NCI-H1930 (cell line): ENCODE data around the gene NAP1L1.

Experiments
- DNase-seq, 2 experiments: peaks; one replicate each; lab custom pipeline; 2025; lab: John Stamatoyannopoulos, UW

NAP1L1 gene

DNA sequence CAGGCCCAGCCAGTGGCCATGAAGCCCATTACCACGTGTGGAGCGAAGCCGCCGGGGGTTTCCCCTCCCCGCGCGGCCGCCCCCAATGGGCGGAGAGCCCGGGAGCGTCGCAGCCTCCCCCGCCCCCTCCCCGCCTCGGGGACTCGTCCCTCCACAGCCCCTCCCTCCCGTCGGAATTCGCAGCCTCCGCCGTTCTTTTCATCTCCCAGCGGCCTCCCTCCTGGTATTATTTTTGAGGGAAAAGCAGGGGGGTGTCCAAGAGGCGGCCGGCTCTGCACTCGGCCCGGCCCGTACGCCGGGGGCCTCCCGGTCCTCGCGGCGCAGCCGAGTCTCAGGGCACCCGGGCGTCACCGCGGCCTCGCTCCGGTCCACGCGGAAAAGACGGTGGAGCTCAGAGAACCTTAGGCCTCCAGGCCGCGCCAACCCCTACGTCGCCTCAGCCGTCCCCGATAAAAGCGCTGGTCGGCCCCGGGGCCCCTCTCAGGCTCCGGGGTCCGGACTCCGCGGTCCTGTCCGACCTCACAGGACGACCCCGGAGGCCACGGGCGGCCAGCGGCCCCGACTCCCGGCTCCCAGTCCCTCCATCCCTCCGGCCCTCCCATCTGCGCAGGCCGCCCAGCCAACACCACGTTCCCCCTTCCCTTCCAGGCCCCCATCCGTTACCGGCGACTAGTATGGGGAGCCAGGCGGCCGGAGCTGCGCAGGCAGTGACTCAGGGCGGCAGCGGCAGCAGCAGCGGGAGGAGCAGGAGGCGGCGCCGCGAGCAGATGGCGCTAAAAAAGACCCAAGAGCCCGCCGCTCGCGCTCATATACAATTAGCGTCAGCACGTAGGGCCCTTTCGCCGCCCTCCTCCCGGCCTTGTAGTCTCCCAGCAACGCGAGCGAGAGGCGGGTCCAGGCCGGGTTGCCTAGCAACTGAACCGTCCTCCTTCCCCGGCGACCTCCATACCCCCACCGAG, at the start of gene NAP1L1:
Gene NAP1L1 (minus strand): TSS at position 782 of the 959 bp plus-strand sequence. CDS start 10,466 bp downstream, outside the sequence.
- peak; percentile 89 to 95 for DNase-seq

DNA sequence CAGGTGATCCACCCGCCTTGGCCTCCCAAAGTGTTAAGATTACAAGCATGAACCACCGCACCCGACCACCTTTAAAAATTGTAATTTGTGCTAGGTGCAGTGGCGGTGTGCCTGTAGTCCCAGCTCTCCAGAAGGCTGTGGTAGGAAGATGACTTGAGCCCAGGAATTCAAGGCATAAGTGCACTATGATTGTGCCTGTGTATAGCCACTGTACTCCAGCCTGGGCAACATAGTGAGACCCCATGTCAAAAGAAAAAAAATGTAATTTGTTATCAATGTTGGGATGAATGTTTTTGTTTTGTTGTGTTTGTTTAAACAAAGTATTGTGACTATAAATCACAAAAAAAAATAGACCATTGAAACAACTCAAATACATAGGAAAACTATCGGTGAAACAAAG, 43.1 kb upstream of the NAP1L1 start:
- DNase-seq, result no peak

DNA sequence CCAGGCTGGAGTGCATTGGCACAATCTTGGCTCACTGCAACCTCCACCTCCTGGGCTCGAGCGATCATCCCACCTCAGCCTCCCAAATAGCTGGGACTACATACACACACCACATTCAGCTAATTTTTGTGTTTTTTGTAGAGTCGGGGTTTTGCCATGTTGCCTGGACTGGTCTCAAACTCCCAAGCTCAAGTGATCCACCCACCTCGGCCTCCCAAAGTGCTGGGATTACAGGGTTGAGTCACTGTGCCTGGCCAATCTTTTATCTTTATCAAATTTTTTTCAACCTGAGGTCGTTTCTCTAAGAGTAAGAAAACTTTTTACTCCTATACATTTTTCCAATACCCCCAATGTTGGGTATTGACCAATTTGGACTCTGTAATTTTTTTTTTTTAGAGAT, 40.0 kb upstream of the NAP1L1 start:
- no peak for DNase-seq

DNA sequence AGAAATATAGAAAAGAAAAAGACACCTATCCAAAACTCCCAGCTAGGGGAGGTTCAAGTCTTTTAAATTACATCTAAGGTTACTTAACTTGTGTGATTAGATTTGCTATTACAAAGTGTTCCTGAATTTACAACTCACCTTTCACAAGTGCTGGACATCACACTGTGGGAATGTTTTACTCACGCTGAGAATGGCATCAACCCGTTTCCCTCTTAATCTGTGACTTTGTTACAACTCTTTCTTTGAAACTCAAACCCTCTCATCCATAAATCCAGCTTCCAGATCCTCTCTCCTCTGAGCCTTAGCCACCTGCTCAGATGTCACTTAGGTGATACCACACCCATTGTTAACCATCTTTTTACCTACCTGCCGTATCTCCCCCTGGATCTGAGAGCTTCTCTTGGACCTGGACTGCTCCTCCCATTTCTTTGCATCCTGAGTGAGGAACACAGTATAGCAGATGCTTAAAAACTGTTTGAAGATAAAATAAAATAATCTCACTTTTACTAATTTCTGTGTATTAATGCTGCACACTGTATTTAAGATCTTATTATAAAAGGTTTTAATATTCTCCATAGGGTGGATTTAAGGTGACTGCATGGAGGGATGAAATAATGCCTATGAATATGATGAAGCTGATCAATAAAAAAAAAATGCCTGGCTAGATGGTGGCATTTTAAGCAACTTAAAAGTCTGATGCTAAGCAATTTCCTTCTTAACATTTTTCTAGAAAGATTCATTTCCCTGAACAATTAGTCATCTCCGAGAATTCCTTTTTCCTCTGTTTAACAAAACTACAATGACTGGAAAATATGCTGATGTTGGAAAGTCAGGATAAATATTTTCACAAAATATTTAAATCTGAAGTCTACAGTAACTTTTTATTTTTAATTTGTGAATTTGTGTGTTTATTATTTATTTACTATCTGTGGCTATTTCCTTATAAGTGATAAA, 39.1 kb upstream of the NAP1L1 start:
- DNase-seq, result no peak

DNA sequence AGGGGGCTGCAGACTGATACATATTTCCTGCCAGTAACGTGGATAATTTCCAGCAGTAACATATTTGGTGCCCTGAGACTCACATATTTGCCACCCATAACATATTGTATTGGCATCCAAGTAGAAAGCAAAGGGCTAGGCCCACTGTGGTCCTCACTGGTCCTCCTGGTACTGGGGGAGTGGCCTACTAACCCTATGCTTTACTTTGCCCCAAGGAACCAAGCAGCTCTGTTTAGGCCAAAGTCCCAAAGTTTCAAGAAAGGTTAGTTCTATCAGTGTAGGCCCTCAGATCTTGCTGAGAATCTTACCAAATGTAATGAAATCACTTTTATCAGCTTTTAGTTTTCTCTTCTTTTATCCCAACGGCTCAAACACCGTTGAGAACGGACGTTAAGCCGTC, 35.4 kb upstream of the NAP1L1 start:
- DNase-seq, result no peak

GRCh38 chr12:76117751-76118150, 33.3 kb upstream of the NAP1L1 start:
- DNase-seq, result no peak

DNA sequence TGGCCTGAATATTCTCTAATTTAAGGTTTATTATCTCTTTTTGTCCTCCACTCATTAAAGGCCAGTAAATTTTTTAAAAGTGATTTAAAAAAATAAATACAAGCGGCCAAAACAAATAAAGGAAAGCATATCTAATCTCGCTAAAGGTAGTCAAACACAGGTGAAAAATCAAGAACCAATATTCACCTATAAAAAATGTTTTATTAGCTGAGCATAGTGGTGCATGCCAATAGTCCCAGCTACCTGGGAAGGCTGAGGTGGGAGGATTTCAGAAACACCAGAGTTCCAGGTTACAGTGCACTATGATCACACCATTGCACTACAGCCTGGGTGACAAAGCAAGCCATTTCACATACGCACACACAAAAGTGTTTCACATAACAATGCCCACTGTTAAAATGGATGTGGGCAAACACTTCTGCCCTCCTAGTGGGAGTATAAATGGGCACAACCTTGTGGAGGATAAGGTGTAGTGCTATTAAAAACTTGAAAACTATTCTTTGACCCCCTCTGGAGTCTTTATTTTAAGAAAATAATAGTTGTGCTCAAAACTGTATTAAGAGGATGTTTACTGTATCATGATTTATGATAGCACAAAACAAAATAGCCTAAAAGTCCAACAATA, 32.7 kb upstream of the NAP1L1 start:
- no peak for DNase-seq

DNA sequence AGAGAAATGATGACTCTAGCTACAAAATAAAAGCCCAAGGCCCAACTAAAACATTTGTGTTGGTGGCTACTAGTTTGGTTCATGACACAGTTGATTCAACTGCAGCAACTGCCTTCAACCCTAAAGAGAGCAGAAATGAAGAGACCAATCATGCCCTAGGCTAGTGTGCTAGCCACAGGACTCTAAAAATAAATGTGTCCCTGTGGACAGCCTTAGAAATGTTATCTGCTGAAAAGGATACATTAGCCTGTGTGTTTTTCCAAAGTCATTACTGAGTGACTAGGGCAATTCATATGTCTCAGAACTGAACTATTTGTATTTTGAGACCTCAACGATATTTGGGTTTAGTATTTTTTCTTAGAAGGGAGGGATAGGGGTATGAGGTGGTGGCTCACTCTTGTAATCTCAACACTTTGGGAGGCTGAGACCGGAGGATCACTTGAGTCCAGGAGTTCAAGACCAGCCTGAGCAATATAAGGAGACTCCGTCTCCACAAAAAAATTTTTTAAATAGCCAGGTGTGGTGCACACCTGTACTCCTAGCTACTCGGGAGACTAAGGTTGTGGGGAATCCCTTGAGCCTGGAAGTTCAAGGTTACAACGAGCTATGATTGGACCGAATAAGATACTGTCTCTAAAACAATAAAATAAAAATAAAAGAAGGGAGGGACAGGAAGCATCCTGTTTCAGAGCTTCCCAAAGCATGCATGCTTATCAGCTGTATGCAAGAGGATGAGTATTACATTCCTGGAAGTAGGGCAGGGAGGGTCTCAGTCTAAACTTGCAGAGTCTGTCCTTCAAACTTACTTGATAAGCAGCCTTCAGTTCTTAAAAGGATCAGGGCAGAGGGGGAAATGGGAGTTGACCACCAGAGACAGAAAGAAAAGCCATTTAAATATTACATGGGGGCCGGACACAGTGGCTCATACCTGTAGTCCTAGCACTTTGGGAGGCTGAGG, 29.6 kb upstream of the NAP1L1 start:
- DNase-seq, result no peak

- DNase-seq, result no peak
These were observed 26.8 kb upstream of the NAP1L1 start for GRCh38 chr12:76111209-76111749.

GRCh38 chr12:76109879-76110278, 25.4 kb upstream of the NAP1L1 start:
- no peak for DNase-seq

DNA sequence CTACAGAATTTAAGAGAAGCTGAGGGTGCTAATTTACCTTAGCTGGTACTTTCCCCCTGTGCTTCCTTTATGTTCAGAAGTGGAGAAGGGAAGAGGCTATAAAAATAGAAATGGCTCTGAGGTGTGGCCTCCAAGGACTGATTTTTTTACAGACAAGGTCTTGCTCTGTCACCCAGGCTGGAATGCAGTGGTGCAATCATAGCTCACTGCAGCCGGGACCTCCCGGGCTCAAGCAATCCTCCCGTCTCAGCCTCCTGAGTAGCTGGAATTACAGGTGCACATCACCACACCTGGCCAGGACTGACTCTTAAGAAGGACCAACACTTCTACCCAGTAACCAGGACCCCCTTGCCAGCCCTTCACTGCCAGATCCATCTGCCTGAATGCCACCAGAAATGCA, 23.9 kb upstream of the NAP1L1 start:
- no peak for DNase-seq

- no peak for DNase-seq
These were observed 22.1 kb upstream of the NAP1L1 start for GRCh38 chr12:76106631-76107030.

DNA sequence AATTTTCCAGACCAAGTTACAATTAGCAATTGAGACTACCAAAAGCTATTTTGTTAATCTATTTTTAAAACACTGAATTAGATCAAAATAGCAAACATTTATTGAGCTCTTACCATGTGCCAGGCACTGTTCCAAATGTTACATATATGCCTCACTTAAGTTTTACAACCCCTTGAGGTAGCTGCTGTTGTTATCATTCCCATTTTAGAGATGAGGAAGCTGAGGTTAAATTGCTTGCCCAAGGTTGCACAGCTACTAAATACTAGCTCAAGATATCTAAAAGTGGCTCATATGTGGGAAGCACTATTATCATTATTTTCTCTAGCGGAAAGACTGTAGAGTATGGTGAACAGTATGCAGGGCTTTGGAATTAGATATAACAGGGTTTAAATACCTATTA, 19.5 kb upstream of the NAP1L1 start:
- DNase-seq, result no peak

GRCh38 chr12:76101739-76102385, 17.4 kb upstream of the NAP1L1 start:
- no peak for DNase-seq

GRCh38 chr12:76096079-76096646, 11.7 kb upstream of the NAP1L1 start:
- DNase-seq, result no peak

GRCh38 chr12:76094754-76095153, 10.3 kb upstream of the NAP1L1 start:
- DNase-seq, result no peak

DNA sequence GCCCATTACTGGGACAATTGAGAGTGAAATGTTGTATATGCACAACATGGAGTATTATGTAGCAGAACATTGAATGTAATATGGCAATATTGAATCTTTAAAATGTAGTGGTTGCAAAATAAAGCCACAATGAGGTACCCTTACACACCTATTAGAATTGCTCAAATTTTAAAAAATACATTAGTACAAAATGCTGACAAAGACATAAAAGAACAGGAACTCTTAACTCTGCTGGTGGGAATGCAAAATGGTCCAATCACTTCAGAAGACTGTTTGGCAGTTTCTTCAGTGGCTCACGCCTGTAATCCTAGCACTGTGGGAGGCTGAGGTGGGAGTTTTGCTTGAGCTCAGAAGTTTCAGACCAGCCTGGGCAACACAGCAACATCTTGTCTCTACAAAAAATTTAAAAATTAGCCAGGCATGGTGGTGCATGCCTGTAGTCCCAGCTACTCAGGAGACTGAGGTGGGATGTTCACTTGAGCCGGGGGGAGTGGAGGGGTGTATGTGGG, 6.8 kb upstream of the NAP1L1 start:
- no peak for DNase-seq

- DNase-seq, result no peak
These were observed 1.0 kb upstream of the NAP1L1 start for GRCh38 chr12:76085520-76085868.

DNA sequence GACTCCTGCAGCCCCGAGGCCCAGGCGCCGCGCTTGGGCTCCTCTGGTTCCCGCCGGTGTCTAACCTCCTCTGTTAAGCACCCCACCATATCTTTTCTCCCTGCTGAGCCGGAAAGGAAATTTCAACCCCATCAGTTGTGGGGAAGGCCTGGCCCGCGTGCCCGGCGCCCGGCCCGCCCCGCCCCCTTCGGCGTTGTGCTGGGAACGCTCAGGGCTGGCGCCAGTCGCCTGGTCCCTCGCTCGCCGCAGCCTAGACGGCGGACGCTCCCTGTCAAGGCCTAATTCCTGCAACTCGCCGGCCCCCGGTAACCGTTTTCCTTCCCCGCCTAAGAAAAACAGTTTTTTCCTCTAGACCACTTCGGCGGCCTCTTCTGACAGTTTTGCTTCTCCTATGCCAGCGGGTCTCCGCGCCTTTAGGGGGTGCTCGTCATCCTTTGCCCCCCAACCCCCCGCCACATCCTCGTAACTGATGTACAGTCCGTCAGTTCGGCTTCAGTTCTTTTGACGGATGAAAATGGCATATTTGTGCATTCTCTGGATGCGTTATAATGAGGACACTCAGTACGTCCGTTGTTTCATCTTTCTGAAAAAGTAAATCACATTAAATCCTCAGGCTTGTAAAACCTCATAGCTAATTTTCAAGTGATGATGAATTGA, 506 bp upstream of the NAP1L1 start:
- peak; percentile 63 to 79 for DNase-seq
